SK-N-DZ (cell line): ENCODE measurements around the gene RBM19.

ENCODE experiments used
- DNase-seq: peaks from one replicate; pipeline ENCODE4 v3.0.0-alpha.2; 2015; ENCODE audit warnings: low spot score

The RBM19 gene

DNA sequence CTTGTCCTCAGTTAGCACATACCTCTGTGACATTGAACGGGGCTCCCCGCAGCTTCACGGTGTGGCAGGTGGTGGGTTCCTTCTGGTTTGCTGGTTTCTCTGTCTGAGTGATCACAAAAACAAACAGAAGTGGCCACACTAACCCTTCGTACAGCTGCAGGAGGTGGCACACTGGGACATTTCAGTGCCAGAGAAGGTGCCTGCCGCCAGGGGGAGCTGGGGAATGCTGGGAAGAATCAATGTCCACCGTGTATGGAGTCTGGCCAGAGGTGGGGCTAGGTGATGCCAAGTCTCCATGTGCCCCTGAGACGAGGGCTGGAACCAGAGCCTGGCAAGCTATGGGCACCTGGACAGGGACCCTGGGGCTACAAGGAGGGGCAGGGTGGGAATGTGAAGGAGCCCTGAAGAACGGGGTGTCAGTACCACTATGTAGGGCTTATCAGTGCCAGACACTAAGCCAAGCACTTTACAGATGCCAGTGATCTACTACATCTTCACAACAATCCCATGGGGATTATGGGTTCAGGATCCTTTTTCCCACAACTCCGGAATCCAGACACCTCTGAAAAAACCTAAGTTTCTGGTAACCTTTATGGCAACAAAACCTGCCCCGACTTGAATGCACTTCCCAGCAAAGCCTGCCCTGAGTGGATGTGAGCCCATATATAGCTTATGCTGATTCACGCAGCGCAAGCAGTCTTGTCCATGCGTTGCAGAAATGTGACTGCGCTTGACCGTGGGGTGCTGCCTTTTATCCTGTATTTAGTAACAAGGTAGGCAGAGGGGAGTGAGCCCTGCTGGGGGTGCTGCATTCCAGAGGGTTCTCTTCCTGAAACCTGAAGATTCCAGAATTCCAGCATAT, 10.8 kb downstream of the RBM19 start:
- DNase-seq: no peak

DNA sequence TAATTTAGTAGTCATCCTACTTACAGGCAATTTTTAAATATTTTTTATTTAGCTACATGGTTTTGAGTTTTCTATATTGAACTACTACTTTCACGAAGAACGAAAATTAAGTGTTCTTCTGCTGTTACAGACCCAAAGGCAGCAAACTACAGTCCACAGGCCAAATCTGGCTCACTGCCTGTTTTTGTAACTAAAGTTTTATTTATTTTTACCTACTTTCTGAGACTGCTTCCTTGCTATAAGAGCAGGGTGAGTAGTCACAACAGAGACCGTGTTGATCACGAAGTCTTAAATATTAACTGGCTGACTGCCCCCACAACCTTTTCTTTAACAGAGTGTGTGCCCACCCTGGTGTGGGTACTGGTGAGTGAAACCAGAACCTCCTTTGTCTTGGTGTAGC, 11.6 kb downstream of the RBM19 start:
- DNase-seq: no peak

DNA sequence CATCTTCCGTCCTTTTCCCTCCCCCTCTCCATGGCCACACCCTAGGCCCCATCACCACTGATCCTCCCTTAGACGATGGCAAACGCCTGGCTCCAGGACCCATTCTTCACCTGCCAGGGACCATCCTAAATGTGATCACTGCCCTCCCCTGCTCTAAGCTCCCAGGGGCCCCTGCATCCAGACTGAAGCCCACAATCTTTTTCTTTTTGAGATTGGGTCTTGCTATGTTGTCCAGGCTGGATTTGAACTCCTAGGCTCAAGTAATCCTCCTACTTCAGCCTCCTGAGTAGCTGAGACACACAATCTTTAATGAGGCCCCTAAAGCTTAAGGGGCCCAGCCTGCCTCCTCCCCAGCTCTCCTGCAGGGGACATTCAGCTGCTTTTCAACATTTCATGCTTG, 15.3 kb downstream of the RBM19 start:
- no peak for DNase-seq

DNA sequence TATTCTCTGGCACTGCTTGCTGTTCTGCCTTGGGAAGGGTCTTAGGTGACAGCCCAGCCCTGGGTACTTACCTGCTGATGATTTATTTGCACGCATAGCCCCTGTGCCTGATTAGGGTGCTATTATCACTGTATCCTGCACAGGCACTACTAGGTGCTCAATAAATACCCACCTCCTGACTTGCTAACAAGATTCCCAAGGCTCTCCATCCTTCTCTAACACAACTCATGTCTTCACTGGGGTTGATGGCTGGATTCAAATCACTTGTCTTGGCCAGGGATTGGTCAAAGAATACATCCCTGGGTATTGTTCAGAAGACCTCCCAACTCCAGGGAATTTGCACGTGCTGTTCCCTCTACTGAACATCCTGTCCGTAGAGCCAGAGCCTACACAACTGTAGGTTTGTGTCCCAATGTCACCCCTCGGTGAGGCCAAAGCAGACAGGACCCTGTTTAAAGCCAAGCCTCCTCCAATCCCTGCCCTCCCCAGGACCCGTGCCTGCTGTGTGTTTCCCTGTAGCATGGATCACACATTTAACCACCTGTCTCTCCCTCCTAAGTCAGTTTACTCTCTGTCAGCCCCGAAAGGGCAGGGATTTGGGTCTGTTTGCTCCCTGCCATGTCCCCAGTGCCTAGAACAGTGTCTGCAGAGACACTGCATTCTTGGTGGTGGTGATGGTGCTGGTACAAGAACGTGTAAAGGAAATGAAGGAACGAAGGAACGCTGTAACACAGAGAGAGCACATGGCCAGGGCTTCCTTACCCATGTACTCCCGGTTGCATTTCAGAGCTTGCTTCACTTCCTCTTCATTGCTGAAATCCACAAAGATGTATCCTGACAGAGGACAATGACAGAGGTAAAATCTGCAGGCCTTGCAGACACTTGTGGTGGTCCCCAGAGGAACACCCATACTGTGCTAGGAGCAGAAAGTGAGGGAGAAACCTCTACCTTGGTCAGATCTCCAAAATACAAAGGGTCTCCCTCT, 16.5 kb downstream of the RBM19 start:
- no peak for DNase-seq

DNA sequence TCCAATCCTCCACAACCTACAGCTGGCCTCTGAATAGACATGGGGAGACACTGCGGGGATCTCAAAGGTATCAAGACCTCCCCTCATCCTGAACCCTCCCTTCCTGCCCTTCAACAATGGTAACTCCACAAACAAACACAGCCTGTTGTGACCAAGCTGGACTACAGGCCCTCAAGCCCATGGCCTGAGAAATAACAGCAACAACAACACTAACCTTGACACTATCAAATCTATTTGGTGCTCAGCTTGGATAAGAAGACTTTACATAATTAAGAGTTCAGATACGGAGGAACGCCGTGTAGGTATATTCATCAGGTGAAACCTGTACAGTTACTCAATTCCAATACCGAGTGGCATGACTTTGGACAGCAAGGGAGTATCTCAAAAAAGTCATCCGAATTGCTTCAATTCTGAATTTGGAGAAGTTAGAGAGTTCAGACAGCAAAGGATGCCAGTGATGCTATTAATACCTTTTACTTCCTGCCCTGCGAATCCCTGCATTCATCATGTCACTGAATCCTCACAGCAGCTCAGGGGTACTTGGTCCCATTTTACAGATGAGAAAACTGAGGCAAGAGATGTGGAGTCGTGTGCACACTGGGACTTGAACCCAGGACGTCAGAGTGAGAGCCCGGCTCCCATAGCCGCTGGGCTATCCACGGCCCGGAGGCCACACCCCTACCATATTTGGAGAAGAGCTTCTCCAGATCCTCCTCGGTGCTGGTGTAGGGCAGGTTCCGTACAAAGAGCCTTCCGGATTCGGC, 17.8 kb downstream of the RBM19 start:
- DNase-seq: no peak

DNA sequence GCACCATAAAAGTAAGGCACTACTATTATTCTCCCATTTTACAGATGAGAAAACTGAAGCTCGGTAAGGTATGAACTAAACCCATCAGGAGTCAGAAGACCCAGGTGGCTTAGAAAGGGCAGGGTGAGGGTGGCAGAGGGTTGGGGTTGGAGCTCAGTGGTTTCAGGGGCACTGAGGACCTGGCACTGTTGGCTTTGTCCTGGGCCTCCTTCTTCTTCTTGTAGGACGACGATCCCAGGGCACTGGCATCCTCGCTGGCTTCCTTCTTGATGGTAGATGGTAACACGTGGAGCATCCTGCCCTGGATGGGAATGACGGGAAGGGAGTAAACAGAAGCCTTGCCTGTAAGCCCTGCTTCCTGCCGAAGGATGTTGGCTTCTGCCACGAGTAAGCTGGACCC, 19.9 kb downstream of the RBM19 start:
- no peak for DNase-seq

DNA sequence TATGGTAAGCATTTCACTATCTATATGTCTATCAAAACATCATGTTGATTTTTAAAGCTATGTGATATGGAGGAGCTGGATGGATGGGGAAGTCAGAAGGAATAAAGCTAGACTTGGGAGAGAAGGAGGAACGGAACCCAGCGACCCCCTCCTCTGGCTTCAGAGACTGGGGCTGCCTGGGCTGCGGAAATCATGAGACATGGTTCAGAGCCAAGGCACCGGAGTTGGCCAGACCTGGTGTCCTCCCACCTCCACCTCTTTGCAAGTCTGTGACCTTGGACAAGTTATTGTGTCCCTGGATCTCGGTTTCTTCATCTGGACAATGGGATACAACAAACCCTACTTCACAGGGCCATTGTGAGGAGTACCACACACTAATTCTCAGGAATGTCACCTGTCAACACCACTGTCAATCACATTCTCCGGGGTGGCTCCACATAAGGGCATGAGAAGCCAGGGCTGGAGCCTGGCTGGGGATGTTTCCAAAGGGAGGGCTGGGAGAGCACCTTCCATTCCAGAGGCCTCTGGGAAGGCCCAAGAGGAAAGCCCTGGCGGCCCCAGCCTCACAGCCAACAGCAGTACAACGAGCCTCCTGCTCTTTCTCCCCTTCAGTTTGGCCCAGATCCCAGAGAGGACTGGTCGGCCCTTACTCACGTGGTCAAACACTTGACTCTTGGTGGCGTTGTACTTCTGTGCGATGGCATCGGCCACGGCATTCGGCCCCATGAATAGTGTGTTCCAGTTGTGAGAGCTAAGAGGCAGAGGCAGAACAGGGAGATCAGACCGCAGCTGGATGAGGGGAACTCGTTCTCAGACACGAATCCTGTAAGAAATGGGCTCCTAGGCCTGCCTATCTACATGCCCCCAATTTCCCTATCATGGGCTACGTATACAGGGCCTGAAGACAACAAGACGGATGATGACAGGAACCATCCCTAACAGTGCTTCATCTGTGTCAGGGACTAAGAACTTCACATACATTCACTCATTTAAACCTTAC, 20.7 kb downstream of the RBM19 start:
- no peak for DNase-seq

DNA sequence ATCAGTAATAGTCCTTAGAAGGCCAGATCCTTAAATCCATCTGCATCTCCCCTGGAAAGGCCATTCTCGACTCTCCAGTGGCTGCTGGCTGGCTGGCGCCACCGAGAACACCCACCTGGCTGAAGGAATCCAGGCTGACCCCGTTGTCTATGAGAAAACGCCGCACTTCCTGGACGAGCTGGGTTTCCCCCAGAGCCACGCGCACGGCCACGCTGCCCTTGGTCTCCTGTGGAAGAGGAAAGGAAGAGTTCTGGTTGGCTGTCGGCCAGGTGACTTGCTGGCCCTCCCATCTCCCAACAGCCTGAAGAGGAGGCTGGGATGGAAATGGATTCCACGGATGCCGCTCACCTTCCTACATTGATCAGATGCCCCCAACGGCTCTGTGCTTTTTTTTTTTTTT, 23.9 kb downstream of the RBM19 start:
- DNase-seq: no peak

DNA sequence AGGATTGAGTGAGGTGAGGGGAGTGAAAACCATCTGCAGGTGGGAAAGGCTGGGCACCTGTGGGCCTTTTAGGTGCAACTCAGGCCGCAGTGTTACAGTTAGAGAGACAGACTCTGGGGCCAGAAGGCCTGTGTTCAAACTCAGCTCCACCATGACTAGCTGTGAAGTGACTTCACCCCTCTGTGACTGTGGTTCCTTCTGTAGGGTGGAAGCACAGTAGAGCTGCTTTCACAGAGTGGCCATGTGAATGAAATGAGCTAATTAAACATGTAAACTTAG, 25.0 kb downstream of the RBM19 start:
- DNase-seq: no peak

DNA sequence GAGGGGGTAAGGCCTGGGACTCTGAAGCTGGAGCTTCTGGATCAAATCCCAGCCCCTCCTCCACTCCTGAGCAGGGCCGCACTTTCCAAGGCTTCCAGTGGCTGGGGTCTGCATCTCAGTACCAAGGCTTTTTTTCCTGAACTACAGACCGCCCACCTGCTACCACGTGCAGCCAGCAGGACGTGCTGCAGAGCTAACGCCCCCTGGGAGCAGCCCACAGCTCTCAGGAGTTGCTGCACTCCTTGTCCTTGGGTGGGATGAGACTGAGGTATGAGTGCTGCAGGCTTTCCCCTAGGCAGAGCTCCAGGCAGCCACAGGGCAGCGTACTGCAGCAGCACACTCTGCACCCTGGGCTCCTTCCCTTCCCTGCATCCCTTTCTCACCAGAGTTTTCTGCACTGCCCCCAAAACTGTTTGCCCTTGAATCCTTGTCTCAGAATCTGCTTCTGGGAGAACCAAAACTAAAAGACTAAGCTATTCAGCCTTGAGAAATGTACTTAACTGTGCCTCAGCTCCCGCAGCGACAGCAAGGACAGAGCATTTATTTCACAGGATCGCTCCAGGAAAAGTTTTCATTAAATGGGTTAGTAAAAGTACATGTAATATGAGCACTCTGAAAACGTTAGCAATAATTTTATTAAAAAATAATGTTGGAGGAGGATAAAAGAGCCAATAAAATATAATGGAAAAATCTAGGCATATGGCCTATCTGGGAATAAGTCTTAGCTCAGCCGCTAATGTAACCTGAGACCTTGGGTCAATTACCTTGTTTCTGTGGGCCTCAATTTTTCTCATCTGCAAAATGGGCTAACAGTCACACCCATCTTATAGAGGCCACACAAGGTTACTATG, 25.5 kb downstream of the RBM19 start:
- DNase-seq: no peak

DNA sequence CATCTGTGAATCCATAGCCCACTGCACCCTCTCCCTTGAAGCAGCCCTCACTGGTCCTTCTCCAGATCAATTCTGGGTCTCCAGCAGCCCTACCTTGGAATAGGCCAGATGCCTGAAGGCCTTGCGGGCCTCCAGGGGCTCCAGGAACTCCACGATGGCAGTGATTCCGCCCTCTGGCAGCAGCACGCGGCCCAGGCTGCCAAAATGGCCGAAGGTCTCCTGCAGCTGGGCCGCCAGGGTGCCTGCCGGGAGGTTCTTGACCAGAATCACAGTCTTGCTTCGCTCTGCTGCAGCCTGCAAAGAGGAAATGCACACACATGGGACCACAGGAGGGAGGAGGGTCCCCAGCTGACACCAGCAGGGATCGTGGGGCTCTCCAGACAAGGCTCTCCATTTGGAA, 26.3 kb downstream of the RBM19 start:
- no peak for DNase-seq

DNA sequence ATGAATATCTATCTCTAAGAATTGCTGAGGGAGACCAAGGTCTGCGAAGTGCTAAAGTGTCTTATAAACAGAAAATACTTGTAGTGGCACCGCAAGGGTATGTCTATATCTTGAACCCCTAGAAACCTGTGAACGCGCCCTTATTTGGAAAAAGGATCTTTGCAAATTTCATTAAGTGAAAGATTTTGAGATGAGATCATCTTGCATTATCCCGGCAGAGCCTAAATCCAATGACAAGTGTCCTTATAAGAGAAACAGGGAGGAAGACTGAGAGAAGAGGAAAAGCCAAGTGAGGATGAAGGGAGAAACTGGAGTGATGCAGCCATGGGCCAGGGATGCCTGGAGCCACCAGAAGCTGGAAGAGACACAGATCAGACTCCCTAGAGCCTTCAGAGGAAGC, 27.7 kb downstream of the RBM19 start:
- DNase-seq: peak; percentile 15

DNA sequence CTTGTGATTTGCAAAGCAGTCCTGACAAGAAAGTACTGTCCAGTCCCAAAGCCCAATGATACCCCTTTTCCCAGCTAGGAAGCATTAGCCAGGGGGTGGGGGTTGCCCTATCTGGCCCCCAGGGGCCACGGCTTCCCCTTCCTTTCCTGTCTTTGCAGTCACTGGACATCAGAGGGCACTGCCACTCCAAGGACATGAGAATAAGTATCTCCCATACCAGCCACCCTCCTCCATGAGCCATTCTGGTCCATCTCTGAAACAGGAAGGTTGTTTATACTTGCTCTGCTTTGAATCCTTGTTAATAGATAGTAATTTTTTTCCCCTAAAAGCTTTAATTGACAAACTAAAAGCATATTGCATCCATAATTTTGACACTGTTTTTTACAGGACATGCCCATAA, 29.7 kb downstream of the RBM19 start:
- DNase-seq: no peak

DNA sequence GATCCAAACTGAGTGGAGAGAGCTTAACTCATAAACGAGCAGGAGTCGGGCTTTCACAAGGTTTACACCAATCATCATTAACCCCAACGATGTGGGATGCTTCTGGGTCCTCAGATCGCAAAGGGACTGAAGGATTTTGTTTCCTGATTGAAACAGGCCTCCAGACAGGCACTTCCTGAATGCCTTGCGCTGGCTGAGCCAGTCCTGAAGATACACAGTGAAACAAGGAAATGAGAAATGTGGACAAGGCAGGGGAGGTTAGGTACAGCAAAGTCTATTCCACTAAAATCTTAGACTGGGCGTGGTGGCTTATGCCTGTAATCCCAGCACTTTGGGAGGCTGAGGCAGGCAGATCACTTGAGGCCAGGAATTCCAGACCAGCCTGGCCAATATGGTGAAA, 30.7 kb downstream of the RBM19 start:
- no peak for DNase-seq

DNA sequence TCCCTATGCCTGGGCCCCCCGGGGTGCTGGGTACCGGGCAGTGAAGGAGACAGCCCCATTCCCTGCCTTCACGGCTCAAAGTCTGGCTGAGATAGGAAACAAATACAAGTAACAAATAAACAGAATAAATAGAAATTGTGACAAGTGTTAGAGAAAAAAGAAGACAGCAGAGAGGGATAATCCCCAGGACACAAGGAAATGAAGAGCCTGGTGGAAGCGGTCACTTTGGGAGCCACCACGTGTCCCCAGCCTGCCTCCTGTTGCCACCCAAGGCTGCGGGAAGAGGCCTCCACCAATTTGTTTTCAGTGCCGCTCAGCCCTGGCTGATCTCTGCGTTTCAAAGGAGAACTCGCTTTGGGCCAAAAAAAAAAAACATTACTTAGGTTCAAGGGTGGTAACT, 31.2 kb downstream of the RBM19 start:
- DNase-seq: no peak

DNA sequence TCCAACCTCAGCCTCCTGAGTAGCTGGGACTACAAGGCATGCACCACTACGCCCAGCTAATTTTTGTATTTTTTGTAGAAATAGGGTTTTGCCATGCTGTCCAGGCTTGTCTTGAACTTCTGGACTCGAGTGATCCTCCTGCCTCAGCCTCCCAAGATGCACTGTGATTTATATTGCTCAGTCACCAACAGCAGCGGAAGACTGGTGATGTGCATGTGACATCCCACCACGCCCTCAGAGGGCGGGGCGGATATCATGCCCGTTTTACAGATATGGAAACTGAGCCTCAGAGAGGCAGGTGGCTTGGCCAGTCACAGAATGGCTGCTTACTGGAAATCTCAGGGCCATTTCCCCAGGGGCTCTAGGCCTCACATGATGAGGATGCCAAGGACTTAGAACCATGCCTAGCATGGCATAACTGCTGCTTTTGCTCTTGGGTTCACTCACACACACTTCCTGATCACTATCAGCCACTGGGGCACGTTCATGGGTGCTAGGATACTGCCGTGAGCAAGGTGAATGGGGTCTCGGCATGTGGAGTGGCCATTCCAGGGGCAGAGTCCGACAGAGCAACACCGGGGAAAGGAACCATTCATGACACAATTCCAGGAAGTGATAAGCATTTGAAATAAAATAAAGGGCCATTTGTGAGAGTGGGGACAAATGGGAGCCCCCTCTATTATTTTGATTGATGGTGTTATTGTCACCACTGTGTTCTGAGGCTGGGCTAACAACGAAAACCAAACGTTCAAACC, 31.9 kb downstream of the RBM19 start:
- DNase-seq: no peak

DNA sequence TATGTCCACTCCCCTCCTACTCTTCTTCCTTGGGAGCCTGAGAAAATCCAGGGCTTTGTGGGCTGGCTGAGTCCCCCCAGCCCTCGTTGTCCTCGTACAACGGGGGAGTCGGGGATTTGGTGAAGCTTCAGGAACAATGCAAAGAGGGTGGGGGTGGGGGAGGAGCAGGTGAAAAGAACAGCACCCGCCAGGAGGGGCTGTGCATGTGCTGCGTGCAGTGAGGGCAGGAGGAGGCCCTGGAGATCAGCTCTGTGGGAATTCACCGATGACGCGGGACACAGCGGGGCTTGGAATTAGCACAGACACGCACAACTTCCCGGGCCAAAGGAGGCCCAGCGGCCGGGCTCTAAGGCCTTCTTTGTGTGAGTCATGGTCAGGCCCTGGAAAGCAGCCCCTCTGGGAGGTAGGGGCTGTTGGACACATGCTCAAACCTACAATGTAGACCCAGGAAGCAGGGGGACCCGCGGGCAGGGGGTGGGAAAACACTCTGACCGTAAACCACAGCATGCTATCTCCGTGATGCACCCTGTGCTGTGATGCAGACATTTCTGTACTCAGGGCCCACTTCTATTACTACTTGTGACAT, 32.8 kb downstream of the RBM19 start:
- peak; percentile 54 for DNase-seq

DNA sequence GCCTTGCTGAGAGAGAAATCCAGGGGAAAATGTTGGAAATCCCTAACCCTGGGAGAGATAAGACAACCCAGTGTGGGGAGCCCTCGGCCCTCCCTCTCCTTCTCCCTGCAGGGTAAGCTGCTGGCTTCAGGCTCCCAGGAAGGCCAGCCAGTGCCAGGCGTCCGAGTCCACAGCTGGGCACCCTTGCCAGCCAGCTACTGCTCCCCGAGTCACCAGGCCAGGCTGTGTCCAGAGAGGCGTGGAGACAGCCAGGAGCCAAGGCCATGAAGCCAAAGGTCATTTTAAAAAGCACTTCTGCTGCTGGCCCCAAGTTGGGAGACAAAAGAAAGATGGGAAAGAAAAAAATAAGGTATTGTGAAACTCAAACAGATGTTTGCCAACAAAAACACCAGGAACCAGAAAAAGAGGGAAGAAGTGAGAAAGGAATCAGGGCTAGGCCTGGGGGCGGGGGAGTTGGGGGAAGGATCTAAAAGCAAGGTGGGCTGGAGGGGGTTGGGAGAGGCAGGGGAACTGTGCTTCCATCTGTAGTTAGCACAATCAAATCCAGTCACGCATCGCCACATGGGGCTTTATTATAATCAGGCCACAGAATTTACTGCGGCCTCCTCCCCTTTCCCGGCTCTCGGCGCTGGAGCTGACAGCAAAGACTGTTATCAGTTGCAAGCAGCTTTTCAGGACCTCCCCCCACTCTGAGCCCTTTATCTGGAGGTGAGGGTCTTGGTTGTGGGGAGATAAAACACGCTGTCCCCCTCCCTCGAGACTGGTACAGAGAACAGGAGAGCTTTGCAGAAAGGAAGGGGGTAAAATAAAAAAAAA, 33.5 kb downstream of the RBM19 start:
- peak; percentile 38 for DNase-seq
